ENCODE measurements around the gene RPL39L.

DNA sequence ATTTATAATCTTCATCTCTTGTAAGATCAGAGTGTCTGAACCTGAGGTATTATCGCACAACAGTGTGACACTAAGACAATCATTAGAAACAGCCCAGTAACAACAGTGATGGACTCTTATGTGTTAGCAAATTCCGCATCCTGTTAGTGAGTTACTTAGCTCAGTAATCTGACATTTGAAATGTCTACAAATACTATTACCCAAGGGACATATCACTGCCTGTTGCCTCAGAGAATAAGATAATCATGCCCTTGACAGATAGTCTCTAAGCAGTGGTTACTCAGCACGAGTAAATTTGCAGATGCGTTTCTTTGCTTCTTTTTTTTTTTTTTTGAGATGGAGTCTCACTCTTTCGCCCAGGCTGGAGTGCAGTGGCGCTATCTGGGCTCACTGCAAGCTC lies 44.6 kb upstream of the RPL39L start:
- TF ChIP-seq POLR2A (IDR thresholded peaks at IDR 0.05) (no peak), CTCF (IDR thresholded peaks at IDR 0.05 in 8 of 11, conservative IDR thresholded peaks at IDR 0.05 in 3 of 11) (no peak)

All from spleen (tissue), 7 donors.